ENCODE results near the gene KLHL7. TPM values are rescaled to one million over a fixed set of nuclear protein-coding genes. Genes with fewer than 3 reads are reported as not detected.

Gene KLHL7
- polyA plus RNA-seq, 2 of the 4 experiments (the other 2 are of a cell fraction): 23.3 to 45.4 TPM

- FAIRE-seq: no peak
- no peak overlapping the region for H3K4me3 ChIP-seq
- CTCF ChIA-PET: interaction anchor here (0.6 to 0.7 kb wide), 2 partner anchors 62 kb away, joined by 3 read pairs; no protein-coding TSS in a partner anchor
- no peak for DNase-seq (ENCODE audit: low read depth in 1 of 2, low spot score in 1 of 2)
- no peak overlapping the region for H3K27ac ChIP-seq
- 3% methylated on average over 3 of the region's 3 CpGs for WGBS (ENCODE audit: missing lambda C conversion rate)
- H3K4me2 ChIP-seq: no peak overlapping the region
- TF ChIP-seq HOXA7 (CRISPR knock-in tag; IDR thresholded peaks at IDR 0.05): no peak
- TF ChIP-seq NFE2L2 (conservative IDR thresholded peaks at IDR 0.05; ENCODE audit: low read length): no peak
- TF ChIP-seq RAD21 (conservative IDR thresholded peaks at IDR 0.05 in 1 of 2, IDR thresholded peaks at IDR 0.05 in 1 of 2): no peak
- no peak for TF ChIP-seq MAZ (IDR thresholded peaks at IDR 0.05; ENCODE audit: borderline replicate concordance, low read depth, low read length)
- no peak for TF ChIP-seq RNF2 (IDR thresholded peaks at IDR 0.05; ENCODE audit: borderline replicate concordance, low read depth)
- no peak for TF ChIP-seq POLR2A (IDR thresholded peaks at IDR 0.05; ENCODE audit: low read length)
- no peak for TF ChIP-seq RARB (CRISPR knock-in tag; IDR thresholded peaks at IDR 0.05)
- no peak for TF ChIP-seq NPAS2 (CRISPR knock-in tag; IDR thresholded peaks at IDR 0.05; ENCODE audit: borderline replicate concordance)
- no peak for TF ChIP-seq FOSB (CRISPR knock-in tag; IDR thresholded peaks at IDR 0.05)
- TF ChIP-seq MAFK (IDR thresholded peaks at IDR 0.05; ENCODE audit: partially characterized antibody): no peak
- TF ChIP-seq ZNF302 (CRISPR knock-in tag; IDR thresholded peaks at IDR 0.05): no peak
- no peak for TF ChIP-seq EHMT2 (IDR thresholded peaks at IDR 0.05; ENCODE audit: low read depth)
- no peak for TF ChIP-seq GATA3 (IDR thresholded peaks at IDR 0.05; ENCODE audit: borderline replicate concordance)
- TF ChIP-seq SREBF2 (IDR thresholded peaks at IDR 0.05): no peak
- POLR2A ChIA-PET: no interaction called here
- no peaks in the 10 kb centered on the region for H3K9me3 ChIP-seq
- ATAC-seq: peak in 1 of 2 experiments; percentile 21; a peak in 2 of 6 replicates
- peaks cover 8% of the 10 kb centered on the region; the same call in 1 of the 3 replicates for H3K4me1 ChIP-seq
Observed at GRCh38 chr7:23076772-23077171, 28.8 kb upstream of the KLHL7 start.

GRCh38 chr7:23093111-23093510, 12.5 kb upstream of the KLHL7 start:
- no peak for DNase-seq (ENCODE audit: low read depth in 1 of 2, low spot score in 1 of 2)
- 23% methylated on average over 4 of the region's 4 CpGs for WGBS (ENCODE audit: missing lambda C conversion rate)
- no peak overlapping the region for H3K27ac ChIP-seq
- TF ChIP-seq MAFK (IDR thresholded peaks at IDR 0.05; ENCODE audit: partially characterized antibody): no peak
- TF ChIP-seq CBX8 (IDR thresholded peaks at IDR 0.05): no peak
- TF ChIP-seq CBX2 (IDR thresholded peaks at IDR 0.05; ENCODE audit: borderline replicate concordance, low read depth): no peak
- TF ChIP-seq ELK1 (IDR thresholded peaks at IDR 0.05; ENCODE audit: low read depth, low read length): no peak
- no peak for TF ChIP-seq E2F6 (IDR thresholded peaks at IDR 0.05; ENCODE audit: borderline replicate concordance, low read depth)
- TF ChIP-seq SREBF2 (IDR thresholded peaks at IDR 0.05): no peak
- no peak for TF ChIP-seq USF2 (IDR thresholded peaks at IDR 0.05)
- H3K4me2 ChIP-seq: no peak overlapping the region
- ATAC-seq: no peak
- H3K4me1 ChIP-seq: no peaks in the 10 kb centered on the region
- FAIRE-seq: no peak
- no peak overlapping the region for H3K4me3 ChIP-seq
- CTCF ChIA-PET: no interaction called here
- peaks cover 15% of the 10 kb centered on the region for H3K9me3 ChIP-seq
- POLR2A ChIA-PET: no interaction called here

GRCh38 chr7:23093546-23093945, 12.0 kb upstream of the KLHL7 start:
- Histone ChIP-seq H3K9me3 (peaks cover 15% of the 10 kb centered on the region), H3K27ac (no peak overlapping the region), H3K4me1 (no peaks in the 10 kb centered on the region), H3K4me3 (no peak overlapping the region), H3K4me2 (no peak overlapping the region)
- DNase-seq (ENCODE audit: low read depth in 1 of 2, low spot score in 1 of 2) (no peak), FAIRE-seq (no peak), ATAC-seq (no peak)
- TF ChIP-seq TFCP2L1 (CRISPR knock-in tag; IDR thresholded peaks at IDR 0.05) (no peak), SREBF2 (IDR thresholded peaks at IDR 0.05) (no peak), PBX3 (IDR thresholded peaks at IDR 0.05) (no peak), ZSCAN20 (CRISPR knock-in tag; IDR thresholded peaks at IDR 0.05) (no peak), EHMT2 (IDR thresholded peaks at IDR 0.05; ENCODE audit: low read depth) (no peak), CBX2 (IDR thresholded peaks at IDR 0.05; ENCODE audit: borderline replicate concordance, low read depth) (no peak), MAZ (IDR thresholded peaks at IDR 0.05; ENCODE audit: borderline replicate concordance, low read depth, low read length) (no peak), JUN (IDR thresholded peaks at IDR 0.05) (no peak), CTCF (IDR thresholded peaks at IDR 0.05) (no peak), NR3C1 (IDR thresholded peaks at IDR 0.05) (no peak), JUNB (IDR thresholded peaks at IDR 0.05) (no peak), RARB (CRISPR knock-in tag; IDR thresholded peaks at IDR 0.05) (no peak), PHF8 (IDR thresholded peaks at IDR 0.05; ENCODE audit: borderline replicate concordance, low read depth) (no peak)
- WGBS (ENCODE audit: missing lambda C conversion rate): 14% methylated on average over 1 of the region's 1 CpG
- CTCF ChIA-PET: no interaction called here
- POLR2A ChIA-PET: no interaction called here
